Muscle layer of colon (tissue), 2 donors: ENCODE results near the gene MSX1.

ENCODE experiments used
- H3K27ac ChIP-seq: one replicate; pipeline ENCODE4 v1.7.0; 2013; ENCODE audit warnings: low read depth, mild to moderate bottlenecking, low read length, moderate library complexity
- H3K27me3 ChIP-seq, 2 donors: one replicate each; pipeline ENCODE4 v1.7.0; 2013; ENCODE audit warnings: low read length in 2 of 2, mild to moderate bottlenecking in 2 of 2; ENCODE audit not compliant: insufficient read depth in 2 of 2, control insufficient read depth in 1 of 2
- H3K36me3 ChIP-seq: one replicate; pipeline ENCODE4 v1.7.0; 2013; ENCODE audit warnings: mild to moderate bottlenecking, low read length; ENCODE audit not compliant: insufficient read depth
- H3K4me1 ChIP-seq: one replicate; pipeline ENCODE4 v1.7.0; 2013; ENCODE audit warnings: mild to moderate bottlenecking, low read length; ENCODE audit not compliant: insufficient read depth
- H3K4me3 ChIP-seq, 2 donors: one replicate each; pipeline ENCODE4 v1.7.0; 2013; ENCODE audit warnings: low read length in 2 of 2, low read depth in 1 of 2, mild to moderate bottlenecking in 1 of 2, moderate library complexity in 1 of 2
- H3K9ac ChIP-seq: one replicate; pipeline ENCODE4 v1.7.0; 2013; ENCODE audit warnings: low read length
- H3K9me3 ChIP-seq: one replicate; pipeline ENCODE4 v1.7.0; 2013; ENCODE audit warnings: mild to moderate bottlenecking, low read length
- donor health status: abdominal sarcoma.
- donor health status: Adenocarcinoma of cecum.

The MSX1 gene

DNA sequence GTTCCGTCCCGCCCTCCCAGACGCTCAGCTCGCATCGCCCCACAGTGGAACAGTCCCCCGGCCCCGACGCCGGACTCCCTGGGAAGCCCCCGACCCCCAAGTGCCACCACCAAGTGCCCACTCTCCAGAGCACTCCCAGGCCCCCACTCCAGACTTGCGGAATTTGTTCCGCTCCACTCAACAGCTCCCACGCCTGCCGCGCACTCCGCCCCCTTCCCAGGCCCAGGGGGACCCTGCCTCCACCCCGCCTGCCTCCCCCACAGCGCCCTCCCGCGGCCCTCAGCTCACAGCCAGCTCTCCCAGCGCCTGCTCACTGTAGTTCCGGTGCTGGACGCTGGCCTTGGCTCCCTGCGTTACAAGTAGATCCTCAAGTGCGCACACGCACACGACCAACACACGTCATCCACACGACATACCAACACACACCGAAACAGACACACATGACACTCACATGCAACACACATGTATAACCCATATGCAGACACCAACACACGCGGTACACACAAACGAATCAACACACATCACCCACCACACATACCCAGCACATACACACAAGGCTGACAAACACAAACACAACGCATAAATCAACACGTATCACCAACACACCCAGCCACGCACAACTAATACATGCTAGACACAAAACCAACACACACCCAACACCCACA, 8.0 kb downstream of the MSX1 start:
- Histone ChIP-seq H3K27ac (no peak overlapping the region), H3K9ac (no peak overlapping the region), H3K4me1 (peaks cover 9% of the 10 kb centered on the region), H3K36me3 (no peaks in the 10 kb centered on the region), H3K9me3 (peaks cover 3% of the 10 kb centered on the region), H3K4me3 (no peak overlapping the region), H3K27me3 (peaks cover 90 to 95% of the 10 kb centered on the region in 2 donors)

DNA sequence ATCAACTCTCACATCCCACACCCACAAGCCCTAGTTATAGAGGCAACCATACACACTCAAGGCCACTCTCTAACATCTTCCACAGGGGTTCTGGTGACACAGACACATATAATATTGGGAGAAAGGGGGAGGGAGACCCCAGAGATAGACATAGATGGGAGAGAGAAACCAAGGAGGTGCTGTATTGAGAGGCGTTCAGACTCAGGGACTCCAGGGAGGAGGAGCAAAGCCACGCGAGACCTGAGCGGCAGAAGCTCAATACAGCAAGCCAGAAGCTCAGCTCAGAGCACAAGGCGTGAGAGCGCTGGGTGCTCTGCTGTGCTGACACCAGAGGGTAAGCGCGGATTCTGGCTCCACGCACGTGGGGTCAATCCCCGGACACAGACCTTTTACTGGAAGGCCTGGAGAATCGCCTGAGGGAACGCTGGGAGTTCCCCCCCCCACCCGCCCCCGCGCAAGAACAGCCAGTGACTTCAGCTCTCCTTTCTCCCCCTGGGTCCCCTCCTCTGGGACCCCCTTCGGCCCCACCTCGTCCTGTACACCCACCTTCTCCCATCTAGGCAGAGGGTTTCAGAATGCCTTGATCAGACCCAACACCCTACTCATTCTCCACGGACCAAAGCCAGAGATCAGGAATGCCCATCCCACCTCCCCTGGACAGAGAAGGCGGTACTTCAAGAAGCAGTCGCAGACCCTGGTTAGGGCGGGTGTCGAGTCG, 8.7 kb downstream of the MSX1 start:
- Histone ChIP-seq H3K27me3 (peaks cover 90 to 95% of the 10 kb centered on the region in 2 donors), H3K4me3 (no peak overlapping the region), H3K4me1 (peaks cover 9% of the 10 kb centered on the region), H3K9ac (no peak overlapping the region), H3K27ac (no peak overlapping the region), H3K36me3 (no peaks in the 10 kb centered on the region), H3K9me3 (peaks cover 3% of the 10 kb centered on the region)

DNA sequence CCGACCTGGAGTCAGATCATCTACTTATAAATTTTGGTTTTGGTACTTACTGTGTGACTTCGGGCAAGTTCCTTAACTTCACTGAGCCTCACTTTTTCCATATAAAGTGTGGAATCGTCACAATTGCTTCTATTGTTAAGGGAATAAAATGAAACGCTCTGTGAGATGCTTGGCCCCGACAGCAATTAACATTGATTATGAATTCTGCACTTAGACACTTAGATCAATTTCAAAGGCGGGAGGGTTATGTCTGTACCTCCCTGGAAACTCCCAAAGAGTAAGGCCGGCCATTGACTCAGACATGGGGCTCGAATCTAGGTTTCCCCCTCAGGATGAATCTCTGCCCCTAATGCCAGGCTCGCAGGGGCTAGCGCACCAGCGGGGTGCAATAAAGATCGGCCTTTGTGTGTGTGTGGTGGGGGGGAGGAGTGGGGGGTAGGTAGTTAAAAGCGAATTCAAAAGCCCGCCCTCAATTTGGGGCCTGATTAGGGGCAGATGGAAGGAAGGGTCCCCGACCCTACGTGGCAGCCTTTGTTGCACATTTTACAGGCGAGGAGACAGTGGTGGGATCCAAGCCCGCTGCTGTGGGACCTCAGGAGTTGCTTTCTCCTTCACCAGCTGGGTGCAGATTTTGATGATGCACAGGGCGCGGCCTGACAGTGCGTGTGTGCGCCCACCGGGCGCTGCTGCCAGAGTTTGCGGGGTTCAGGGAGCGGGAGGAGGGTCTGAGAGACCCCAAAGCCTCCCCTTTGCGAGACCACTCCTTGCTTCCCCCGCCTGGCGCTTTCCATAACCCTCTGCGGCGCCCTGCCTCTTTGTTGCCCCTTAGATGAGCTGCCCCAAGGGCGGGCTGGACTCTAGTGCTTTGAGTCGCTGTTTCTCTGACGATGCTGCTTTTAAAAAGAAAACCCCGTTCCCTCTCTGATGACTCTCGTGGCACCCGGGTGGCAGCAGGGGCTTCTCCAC, 9.6 kb downstream of the MSX1 start:
- Histone ChIP-seq H3K27me3 (peaks cover 89 to 96% of the 10 kb centered on the region in 2 donors), H3K9me3 (peaks cover 2% of the 10 kb centered on the region), H3K9ac (no peak overlapping the region), H3K4me1 (peaks cover 9% of the 10 kb centered on the region), H3K27ac (no peak overlapping the region), H3K36me3 (no peaks in the 10 kb centered on the region), H3K4me3 (no peak overlapping the region)

DNA sequence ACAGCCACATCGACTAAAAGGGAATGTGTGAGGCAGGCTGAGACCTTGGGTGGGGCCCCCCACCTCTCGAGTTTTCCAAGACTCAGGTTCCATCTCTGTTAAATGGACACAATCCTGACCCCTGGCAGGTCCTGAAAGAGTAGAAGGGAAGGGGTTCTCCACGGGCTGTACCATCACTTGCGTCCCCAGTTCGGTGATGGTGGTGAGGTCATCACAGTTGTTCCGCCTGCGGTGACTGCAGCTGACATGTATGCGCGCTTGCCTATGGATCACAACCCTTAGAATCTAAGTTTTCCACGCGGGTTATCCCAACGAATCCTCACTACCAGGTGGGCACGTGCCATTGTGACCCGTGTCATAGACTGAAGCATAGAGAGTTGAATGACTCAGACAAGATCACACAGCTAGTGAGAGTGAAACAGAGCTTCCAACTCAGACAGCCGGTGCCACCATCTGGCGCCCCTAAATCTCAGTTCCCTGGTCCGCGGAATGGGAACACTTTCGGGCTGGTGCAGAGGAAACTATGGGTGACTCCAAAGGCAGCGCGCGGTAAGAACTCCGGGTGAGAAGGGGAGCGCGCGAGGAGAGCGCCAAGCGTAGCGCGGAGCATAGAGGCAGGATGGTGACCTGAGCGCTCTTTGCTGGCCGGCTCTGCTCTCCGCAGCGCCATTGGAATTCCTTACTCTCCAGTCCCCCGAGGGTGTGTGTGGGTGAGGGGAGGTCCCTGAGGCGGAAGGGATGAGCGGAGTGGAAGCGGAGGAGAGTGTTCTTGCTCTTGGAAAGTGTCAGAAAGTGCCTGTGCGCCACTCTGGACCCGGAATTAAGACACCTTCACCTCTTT, 10.5 kb downstream of the MSX1 start:
- no peaks in the 10 kb centered on the region for H3K36me3 ChIP-seq
- H3K27me3 ChIP-seq = peaks cover 84 to 96% of the 10 kb centered on the region in 2 donors
- peaks cover 9% of the 10 kb centered on the region for H3K4me1 ChIP-seq
- no peaks in the 10 kb centered on the region for H3K9me3 ChIP-seq
- H3K9ac ChIP-seq = no peak overlapping the region
- H3K27ac ChIP-seq = no peak overlapping the region
- no peak overlapping the region for H3K4me3 ChIP-seq

DNA sequence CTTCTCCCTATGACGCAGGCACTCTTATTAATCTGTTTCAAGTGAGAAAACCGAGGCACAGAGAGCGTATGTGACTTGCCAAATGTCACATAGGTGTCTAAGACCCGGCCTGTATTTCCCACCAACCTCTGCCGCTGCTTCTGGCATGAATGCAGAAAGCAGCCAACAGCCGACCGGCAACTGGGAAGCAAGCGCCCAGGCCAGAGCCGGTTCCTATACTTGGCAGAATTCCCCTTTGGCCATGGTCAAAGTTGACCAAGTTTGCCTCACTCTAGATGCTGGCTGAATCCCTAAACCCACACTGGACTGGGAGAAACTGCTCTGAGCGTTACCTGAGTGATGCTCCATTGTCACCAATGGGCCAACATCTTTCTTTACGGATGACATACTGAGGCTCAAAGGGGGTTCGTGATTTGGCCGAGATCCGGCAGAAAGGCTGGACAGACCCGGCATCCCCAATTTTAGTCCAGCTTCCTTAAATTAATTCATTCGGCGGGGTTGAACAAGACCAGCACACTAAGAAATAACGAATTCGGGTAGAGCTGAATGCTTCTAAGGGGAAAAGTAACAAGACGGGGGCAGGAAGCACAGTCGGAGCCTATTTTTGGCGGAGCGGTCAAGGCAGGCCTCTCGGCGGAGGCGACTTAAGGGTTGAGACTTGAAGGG, 11.2 kb downstream of the MSX1 start:
- Histone ChIP-seq H3K27ac (no peak overlapping the region), H3K9ac (no peak overlapping the region), H3K27me3 (peaks cover 85 to 96% of the 10 kb centered on the region in 2 donors), H3K36me3 (no peaks in the 10 kb centered on the region), H3K4me1 (peaks cover 8% of the 10 kb centered on the region), H3K9me3 (no peaks in the 10 kb centered on the region), H3K4me3 (no peak overlapping the region)

DNA sequence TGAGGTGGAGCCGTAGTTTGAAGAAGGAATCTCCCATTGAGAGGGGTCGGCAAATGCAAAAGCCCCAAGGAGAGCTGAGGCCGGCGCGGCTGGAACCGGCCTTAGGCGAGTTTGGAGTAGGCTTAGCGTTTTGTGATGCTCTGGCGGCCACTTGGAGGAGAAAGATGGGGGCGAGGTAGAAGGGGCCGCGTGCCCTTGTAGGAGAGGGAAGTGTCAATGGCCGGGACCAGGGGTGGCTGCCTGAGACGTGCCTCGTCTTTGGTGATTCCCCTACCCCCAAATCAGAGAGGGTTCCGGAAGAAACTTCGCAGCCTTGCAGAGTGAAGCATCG, 11.7 kb downstream of the MSX1 start:
- H3K27ac ChIP-seq = no peak overlapping the region
- H3K9ac ChIP-seq = no peak overlapping the region
- H3K36me3 ChIP-seq = no peaks in the 10 kb centered on the region
- no peaks in the 10 kb centered on the region for H3K9me3 ChIP-seq
- H3K27me3 ChIP-seq = peaks cover 80 to 93% of the 10 kb centered on the region in 2 donors
- H3K4me3 ChIP-seq = no peak overlapping the region
- peaks cover 3% of the 10 kb centered on the region for H3K4me1 ChIP-seq

DNA sequence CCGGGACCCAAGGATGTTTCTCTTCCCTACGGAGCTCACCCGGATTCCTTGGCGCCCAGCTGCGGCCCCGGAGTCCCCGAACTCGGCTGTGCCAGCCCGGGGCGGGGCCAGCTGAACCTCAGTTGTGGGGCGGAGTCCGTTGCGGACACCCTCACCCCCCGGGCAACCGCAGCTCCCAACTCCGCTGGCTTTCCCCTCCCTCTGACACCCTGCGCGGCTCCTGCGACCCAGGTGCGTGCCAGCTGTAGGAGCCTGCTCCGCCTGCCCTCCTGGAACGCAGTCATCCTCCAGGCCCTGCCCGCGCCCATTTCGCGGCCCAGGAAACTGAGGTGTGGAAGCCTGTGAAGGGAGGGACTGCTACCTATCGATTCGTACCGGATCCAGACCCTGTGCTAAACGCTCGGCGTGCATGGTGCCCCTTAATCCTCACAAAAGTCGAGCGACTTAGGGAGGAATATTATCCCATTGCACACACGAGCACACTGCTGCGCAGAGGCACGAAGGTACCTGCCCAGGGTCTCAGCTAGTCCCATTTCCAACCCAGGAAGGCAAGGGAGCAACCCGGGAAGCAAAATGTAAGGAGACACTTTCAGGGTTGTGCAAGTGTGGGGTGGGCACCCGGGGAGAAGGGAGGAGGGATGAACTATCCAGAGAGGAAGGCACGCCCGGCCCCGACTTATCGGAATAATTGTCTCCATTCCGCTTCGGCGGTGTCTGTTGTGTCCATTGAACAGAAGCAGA, 12.3 kb downstream of the MSX1 start:
- Histone ChIP-seq H3K9ac (no peak overlapping the region), H3K27ac (no peak overlapping the region), H3K27me3 (peaks cover 75 to 88% of the 10 kb centered on the region in 2 donors), H3K4me1 (peaks cover 3% of the 10 kb centered on the region), H3K9me3 (no peaks in the 10 kb centered on the region), H3K4me3 (no peak overlapping the region), H3K36me3 (no peaks in the 10 kb centered on the region)

DNA sequence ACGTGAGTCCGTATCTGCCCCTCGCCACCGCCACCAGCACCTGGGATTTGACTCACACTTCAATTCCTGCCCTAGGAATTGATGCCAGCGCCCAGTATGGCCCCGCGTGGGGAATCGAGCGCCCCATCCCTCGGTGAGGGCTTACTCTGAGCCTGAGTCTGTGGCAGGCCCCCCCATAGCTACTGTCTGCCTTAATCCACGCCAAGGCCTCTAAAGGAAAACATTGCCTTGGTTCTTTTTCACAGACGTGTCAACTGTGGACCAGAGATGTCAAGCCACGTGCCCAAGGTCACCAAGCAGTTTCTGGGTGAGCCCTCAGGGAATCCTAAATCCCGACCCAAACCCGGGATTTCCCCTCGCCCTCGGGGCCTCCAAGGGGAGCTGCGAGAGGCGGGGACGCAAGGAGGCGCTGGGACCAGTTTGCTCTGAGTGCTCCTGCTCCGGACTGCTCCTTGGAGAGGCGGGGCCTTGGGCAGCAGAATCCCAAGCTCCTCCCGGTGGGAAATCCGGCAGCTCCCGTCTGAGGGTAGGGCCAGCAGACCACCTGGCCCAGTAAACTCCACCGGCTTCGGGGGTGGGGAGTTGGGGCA, 12.9 kb downstream of the MSX1 start:
- H3K4me1 ChIP-seq = peaks cover 3% of the 10 kb centered on the region
- H3K36me3 ChIP-seq = no peaks in the 10 kb centered on the region
- H3K4me3 ChIP-seq = no peak overlapping the region
- H3K9ac ChIP-seq = no peak overlapping the region
- no peak overlapping the region for H3K27ac ChIP-seq
- no peaks in the 10 kb centered on the region for H3K9me3 ChIP-seq
- peaks cover 70 to 85% of the 10 kb centered on the region in 2 donors for H3K27me3 ChIP-seq

DNA sequence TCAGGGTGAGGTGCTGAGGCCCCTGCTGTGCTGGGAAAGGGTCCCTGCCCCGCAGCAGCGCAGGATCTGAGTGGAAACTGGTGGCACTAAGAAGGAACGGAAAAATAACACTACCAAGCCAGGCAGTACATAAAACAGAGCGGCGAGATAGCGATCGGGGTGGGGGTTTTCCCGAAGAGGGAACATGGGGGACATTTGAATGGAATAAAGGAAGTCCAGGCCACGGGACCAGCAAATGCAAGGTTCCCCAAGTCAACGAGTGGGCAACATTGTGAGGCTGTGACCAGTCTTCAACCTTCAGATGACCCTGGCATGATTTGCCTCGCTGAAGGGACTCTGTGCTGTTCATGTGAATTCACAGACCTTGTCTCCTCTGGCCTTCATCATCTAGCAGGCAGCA, 13.7 kb downstream of the MSX1 start:
- Histone ChIP-seq H3K4me1 (peaks cover 3% of the 10 kb centered on the region), H3K9me3 (no peaks in the 10 kb centered on the region), H3K27ac (no peak overlapping the region), H3K27me3 (peaks cover 63 to 83% of the 10 kb centered on the region in 2 donors), H3K9ac (no peak overlapping the region), H3K36me3 (no peaks in the 10 kb centered on the region), H3K4me3 (no peak overlapping the region)

DNA sequence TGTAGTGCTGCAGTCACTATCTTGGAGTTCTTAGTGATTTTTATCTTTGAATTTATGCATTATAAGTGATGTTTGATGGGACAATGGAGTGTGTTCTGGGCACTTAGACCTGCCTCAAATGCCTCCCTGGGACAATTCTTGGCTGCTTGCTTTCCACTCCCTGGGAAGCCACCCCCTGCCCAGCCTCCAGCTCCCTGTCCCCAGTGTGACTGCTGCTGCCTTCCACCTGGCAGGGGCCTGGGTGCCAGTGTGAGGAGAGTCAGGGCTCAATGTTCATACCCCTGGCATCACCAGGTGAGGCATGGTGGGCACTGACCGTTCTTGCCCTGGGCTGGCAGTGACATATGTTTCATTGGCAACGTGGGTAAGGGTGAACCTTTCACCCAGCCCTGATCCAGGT, 14.8 kb downstream of the MSX1 start:
- no peak overlapping the region for H3K9ac ChIP-seq
- H3K4me1 ChIP-seq = peaks cover 3% of the 10 kb centered on the region
- H3K27ac ChIP-seq = no peak overlapping the region
- no peaks in the 10 kb centered on the region for H3K9me3 ChIP-seq
- no peak overlapping the region for H3K4me3 ChIP-seq
- no peaks in the 10 kb centered on the region for H3K36me3 ChIP-seq
- peaks cover 54 to 76% of the 10 kb centered on the region in 2 donors for H3K27me3 ChIP-seq
